SK-N-SH treated with all-trans-retinoic acid at 6 μM for 48 hours (cell line): Measurements from ENCODE around the gene TFAP2B.

ENCODE experiments used
- ARNTL ChIP-seq: fragments of 450-650 bp; formaldehyde crosslinking; IDR thresholded peaks from 2 replicates; pipeline ENCODE4 v1.5.0; 2020; ENCODE audit warnings: low read depth, mild to moderate bottlenecking, moderate library complexity, borderline replicate concordance
- CREB5 ChIP-seq: fragments of 250-450 bp; sonication (Bioruptor Pico); IDR thresholded peaks from 2 replicates; pipeline ENCODE4 v1.5.1; 2020; ENCODE audit warnings: low read depth, mild to moderate bottlenecking, moderate library complexity
- CSRNP3 ChIP-seq: fragments of 250-450 bp; sonication (Bioruptor Pico); IDR thresholded peaks from 2 replicates; pipeline ENCODE4 v1.5.1; 2021; ENCODE audit warnings: mild to moderate bottlenecking, moderate library complexity
- ESRRG ChIP-seq: fragments of 250-450 bp; sonication (Bioruptor Pico); IDR thresholded peaks from 2 replicates; pipeline ENCODE4 v1.6.1; 2021; ENCODE audit warnings: mild to moderate bottlenecking
- PATZ1 ChIP-seq: fragments of 250-450 bp; sonication (Bioruptor Pico); IDR thresholded peaks from 2 replicates; pipeline ENCODE4 v1.8.0; 2020; ENCODE audit warnings: mild to moderate bottlenecking, moderate library complexity, borderline replicate concordance
- PPARA ChIP-seq: fragments of 250-450 bp; sonication (Bioruptor Pico); IDR thresholded peaks from 2 replicates; pipeline ENCODE4 v1.5.0; 2020; ENCODE audit warnings: mild to moderate bottlenecking, borderline replicate concordance
- RARB ChIP-seq: fragments of 250-450 bp; sonication (Bioruptor Pico); IDR thresholded peaks from 2 replicates; pipeline ENCODE4 v1.8.0; 2021; ENCODE audit warnings: mild to moderate bottlenecking, moderate library complexity
- SNAI2 ChIP-seq: fragments of 250-450 bp; sonication (Bioruptor Pico); IDR thresholded peaks from 2 replicates; pipeline ENCODE4 v1.5.0; 2020; ENCODE audit warnings: mild to moderate bottlenecking, moderate library complexity
- TCF4 ChIP-seq: fragments of 250-450 bp; sonication (Bioruptor Pico); IDR thresholded peaks from 2 replicates; pipeline ENCODE4 v1.8.0; 2021; ENCODE audit warnings: mild to moderate bottlenecking, moderate library complexity, borderline replicate concordance
- TOX ChIP-seq: fragments of 250-450 bp; sonication (Bioruptor Pico); IDR thresholded peaks from 2 replicates; pipeline ENCODE4 v1.8.0; 2021; ENCODE audit warnings: mild to moderate bottlenecking, moderate library complexity, borderline replicate concordance
- ZFP30 ChIP-seq: fragments of 450-650 bp; formaldehyde crosslinking; IDR thresholded peaks from 2 replicates; pipeline ENCODE4 v1.5.0; 2022; ENCODE audit warnings: mild to moderate bottlenecking, moderate library complexity
- ZNF70 ChIP-seq: fragments of 450-650 bp; formaldehyde crosslinking; IDR thresholded peaks from 2 replicates; pipeline ENCODE4 v1.5.0; 2020; ENCODE audit warnings: mild to moderate bottlenecking, moderate library complexity

DNA sequence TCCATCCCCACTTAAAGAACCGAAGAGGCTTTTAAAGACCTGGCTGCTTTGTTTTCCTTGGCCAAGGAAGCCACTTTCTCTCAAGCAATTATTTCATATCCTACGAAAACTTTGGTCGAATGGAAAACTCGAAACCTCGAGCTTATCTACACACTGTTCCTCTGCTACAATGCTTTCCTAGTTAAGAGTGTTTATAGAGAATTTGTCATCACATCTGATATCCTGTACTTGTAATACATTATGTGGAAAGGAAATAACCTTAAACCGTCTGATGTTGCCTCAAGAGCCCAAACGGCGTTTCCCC, 28.1 kb downstream of the TFAP2B start:
- TF ChIP-seq PATZ1 (CRISPR knock-in tag) (no peak), TOX (CRISPR knock-in tag) (no peak), ARNTL (no peak), SNAI2 (CRISPR knock-in tag) (no peak), ZNF70 (no peak), CREB5 (CRISPR knock-in tag) (no peak), RARB (CRISPR knock-in tag) (no peak), PPARA (CRISPR knock-in tag) (no peak), ESRRG (CRISPR knock-in tag) (no peak), ZFP30 (no peak), CSRNP3 (CRISPR knock-in tag) (no peak), TCF4 (CRISPR knock-in tag) (no peak)
